ENCODE data around the gene SMIM38.

GRCh38 chr11:69145050-69145380 is 10.7 kb upstream of the SMIM38 start:
- TF ChIP-seq CTCF (IDR thresholded peaks at IDR 0.05 in 8 of 11, conservative IDR thresholded peaks at IDR 0.05 in 3 of 11) (no peak), POLR2AphosphoS5 (IDR thresholded peaks at IDR 0.05) (no peak)

All from spleen (tissue), 7 donors.